ENCODE measurements around the gene COX20.
"Not testable (repeated sequence)": the region's sequence is repeated elsewhere in the genome, so short reads cannot be mapped to it uniquely, and the experiment has no call there.

Gene COX20

GRCh38 chr1:244826712-244827111 lies 8.7 kb upstream of the COX20 start:
- DNase-seq = no peak

GRCh38 chr1:244830639-244831038 lies 4.8 kb upstream of the COX20 start:
- no peak for DNase-seq

GRCh38 chr1:244833260-244833659 lies 2.2 kb upstream of the COX20 start:
- DNase-seq = not testable (repeated sequence)

GRCh38 chr1:244833734-244834542 lies 1.5 kb upstream of the COX20 start:
- peak; percentile 76 to 92 for DNase-seq

GRCh38 chr1:244834543-244835275 lies 749 bp upstream of the COX20 start:
- DNase-seq = peak; percentile 96 to 99

GRCh38 chr1:244836135-244836521 lies 670 bp downstream of the COX20 start:
- DNase-seq = peak; percentile 21 to 88

- DNase-seq = no peak
These were observed 1.1 kb downstream of the COX20 start for GRCh38 chr1:244836584-244836983.

GRCh38 chr1:244837597-244838258 lies 2.3 kb downstream of the COX20 start:
- DNase-seq = no peak

GRCh38 chr1:244839656-244840055 lies 4.2 kb downstream of the COX20 start:
- DNase-seq = no peak

- no peak for DNase-seq
These were observed 4.8 kb downstream of the COX20 start for GRCh38 chr1:244840219-244840794.

GRCh38 chr1:244841273-244841927 lies 5.9 kb downstream of the COX20 start:
- no peak for DNase-seq

GRCh38 chr1:244843148-244843978 lies 7.9 kb downstream of the COX20 start:
- no peak for DNase-seq

GRCh38 chr1:244844155-244845121 lies 9.0 kb downstream of the COX20 start:
- DNase-seq = no peak

- DNase-seq = no peak
These were observed 11.2 kb downstream of the COX20 start for GRCh38 chr1:244846653-244847052.

- DNase-seq = no peak
These were observed 13.9 kb downstream of the COX20 start for GRCh38 chr1:244849189-244849866.

GRCh38 chr1:244850099-244850852 lies 14.8 kb downstream of the COX20 start:
- DNase-seq = no peak

- DNase-seq = no peak
These were observed 15.4 kb downstream of the COX20 start for GRCh38 chr1:244850896-244851295.

GRCh38 chr1:244851546-244852231 lies 16.2 kb downstream of the COX20 start:
- DNase-seq = no peak

GRCh38 chr1:244852694-244853093 lies 17.2 kb downstream of the COX20 start:
- DNase-seq = no peak
